Stomach (tissue), 4 donors: ENCODE results near the gene COPS8.

Source experiments
- CTCF ChIP-seq, 7 experiments: fragments of 450-650 bp in 4 of 7; fragments of 200-600 bp in 3 of 7; sonication (generic) in 3 of 7; IDR thresholded peaks; one replicate each; pipeline ENCODE4 v1.5.1; 2016 to 2019; ENCODE audit warnings: antibody characterized with exemption in 7 of 7, control low read depth in 2 of 7, mild to moderate bottlenecking in 1 of 7
- POLR2AphosphoS5 ChIP-seq, 3 donors: sonication (generic); formaldehyde crosslinking; IDR thresholded peaks; one replicate each; pipeline ENCODE4 v1.6.1; 2016; ENCODE audit warnings: antibody characterized with exemption in 3 of 3

GRCh38 chr2:237090906-237091305, 5.2 kb downstream of the COPS8 start:
- no peak for TF ChIP-seq POLR2AphosphoS5 (IDR thresholded peaks at IDR 0.05)
- no peak for TF ChIP-seq CTCF (IDR thresholded peaks at IDR 0.05)
